Measurements from ENCODE around the gene SGMS1.

The SGMS1 gene

GRCh38 chr10:50397312-50398140, 226.2 kb downstream of the SGMS1 start:
- H3K36me3 ChIP-seq (ENCODE audit: control insufficient read depth in 1 of 2, insufficient read depth in 2 of 2, low read length in 2 of 2), result no peaks in the 10 kb centered on the region
- no peaks in the 10 kb centered on the region for H3K9me3 ChIP-seq (ENCODE audit: control insufficient read depth in 1 of 2, low read length in 2 of 2)
- peaks cover 18 to 22% of the 10 kb centered on the region in 2 donors for H3K4me1 ChIP-seq (ENCODE audit: control insufficient read depth in 1 of 2, insufficient read depth in 2 of 2, low read length in 2 of 2)
- H3K4me3 ChIP-seq (ENCODE audit: low read depth in 1 of 2, low read length in 2 of 2), result no peak overlapping the region
- no peak overlapping the region for H3K27ac ChIP-seq (ENCODE audit: low read length)
- H3K27me3 ChIP-seq (ENCODE audit: low read depth, low read length), result no peaks in the 10 kb centered on the region

- Histone ChIP-seq H3K9me3 (ENCODE audit: control insufficient read depth in 1 of 2, low read length in 2 of 2) (no peaks in the 10 kb centered on the region), H3K36me3 (ENCODE audit: control insufficient read depth in 1 of 2, insufficient read depth in 2 of 2, low read length in 2 of 2) (no peaks in the 10 kb centered on the region), H3K27me3 (ENCODE audit: low read depth, low read length) (no peaks in the 10 kb centered on the region), H3K4me3 (ENCODE audit: low read depth in 1 of 2, low read length in 2 of 2) (no peak overlapping the region), H3K27ac (ENCODE audit: low read length) (no peak overlapping the region), H3K4me1 (ENCODE audit: control insufficient read depth in 1 of 2, insufficient read depth in 2 of 2, low read length in 2 of 2) (peaks cover 18 to 22% of the 10 kb centered on the region in 2 donors)
Measured at GRCh38 chr10:50396491-50397311, 227.1 kb downstream of the SGMS1 start.

GRCh38 chr10:50395851-50396250, 227.9 kb downstream of the SGMS1 start:
- Histone ChIP-seq H3K27me3 (ENCODE audit: low read depth, low read length) (no peaks in the 10 kb centered on the region), H3K36me3 (ENCODE audit: control insufficient read depth in 1 of 2, insufficient read depth in 2 of 2, low read length in 2 of 2) (no peaks in the 10 kb centered on the region), H3K4me1 (ENCODE audit: control insufficient read depth in 1 of 2, insufficient read depth in 2 of 2, low read length in 2 of 2) (peaks cover 18 to 22% of the 10 kb centered on the region in 2 donors), H3K9me3 (ENCODE audit: control insufficient read depth in 1 of 2, low read length in 2 of 2) (no peaks in the 10 kb centered on the region), H3K4me3 (ENCODE audit: low read depth in 1 of 2, low read length in 2 of 2) (no peak overlapping the region), H3K27ac (ENCODE audit: low read length) (no peak overlapping the region)

GRCh38 chr10:50395271-50395670, 228.5 kb downstream of the SGMS1 start:
- H3K9me3 ChIP-seq (ENCODE audit: control insufficient read depth in 1 of 2, low read length in 2 of 2), result no peaks in the 10 kb centered on the region
- H3K4me1 ChIP-seq (ENCODE audit: control insufficient read depth in 1 of 2, insufficient read depth in 2 of 2, low read length in 2 of 2), result peaks cover 18 to 22% of the 10 kb centered on the region in 2 donors
- H3K4me3 ChIP-seq (ENCODE audit: low read depth in 1 of 2, low read length in 2 of 2), result no peak overlapping the region
- no peaks in the 10 kb centered on the region for H3K36me3 ChIP-seq (ENCODE audit: control insufficient read depth in 1 of 2, insufficient read depth in 2 of 2, low read length in 2 of 2)
- no peaks in the 10 kb centered on the region for H3K27me3 ChIP-seq (ENCODE audit: low read depth, low read length)
- H3K27ac ChIP-seq (ENCODE audit: low read length), result no peak overlapping the region

DNA sequence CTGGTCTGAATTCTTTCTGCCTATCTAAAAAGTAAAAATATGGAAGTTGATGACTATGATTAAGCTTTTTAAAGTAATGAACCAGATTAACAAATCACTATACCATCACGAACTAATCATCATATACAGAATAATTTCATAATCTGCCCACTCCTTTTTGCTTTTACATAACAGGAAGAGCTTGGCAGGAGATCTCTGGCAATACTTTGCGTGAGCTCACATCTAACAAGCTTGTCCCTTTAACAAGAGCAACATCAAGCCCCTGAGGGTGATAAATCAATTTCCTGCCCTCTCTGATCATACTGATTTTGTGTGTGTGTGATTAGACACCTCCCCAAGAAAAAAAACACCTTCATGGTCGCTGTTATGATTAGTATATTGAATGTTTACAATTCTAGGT, 228.9 kb downstream of the SGMS1 start:
- no peaks in the 10 kb centered on the region for H3K27me3 ChIP-seq (ENCODE audit: low read depth, low read length)
- peaks cover 18 to 22% of the 10 kb centered on the region in 2 donors for H3K4me1 ChIP-seq (ENCODE audit: control insufficient read depth in 1 of 2, insufficient read depth in 2 of 2, low read length in 2 of 2)
- no peaks in the 10 kb centered on the region for H3K36me3 ChIP-seq (ENCODE audit: control insufficient read depth in 1 of 2, insufficient read depth in 2 of 2, low read length in 2 of 2)
- H3K9me3 ChIP-seq (ENCODE audit: control insufficient read depth in 1 of 2, low read length in 2 of 2), result no peaks in the 10 kb centered on the region
- no peak overlapping the region for H3K4me3 ChIP-seq (ENCODE audit: low read depth in 1 of 2, low read length in 2 of 2)
- H3K27ac ChIP-seq (ENCODE audit: low read length), result no peak overlapping the region

DNA sequence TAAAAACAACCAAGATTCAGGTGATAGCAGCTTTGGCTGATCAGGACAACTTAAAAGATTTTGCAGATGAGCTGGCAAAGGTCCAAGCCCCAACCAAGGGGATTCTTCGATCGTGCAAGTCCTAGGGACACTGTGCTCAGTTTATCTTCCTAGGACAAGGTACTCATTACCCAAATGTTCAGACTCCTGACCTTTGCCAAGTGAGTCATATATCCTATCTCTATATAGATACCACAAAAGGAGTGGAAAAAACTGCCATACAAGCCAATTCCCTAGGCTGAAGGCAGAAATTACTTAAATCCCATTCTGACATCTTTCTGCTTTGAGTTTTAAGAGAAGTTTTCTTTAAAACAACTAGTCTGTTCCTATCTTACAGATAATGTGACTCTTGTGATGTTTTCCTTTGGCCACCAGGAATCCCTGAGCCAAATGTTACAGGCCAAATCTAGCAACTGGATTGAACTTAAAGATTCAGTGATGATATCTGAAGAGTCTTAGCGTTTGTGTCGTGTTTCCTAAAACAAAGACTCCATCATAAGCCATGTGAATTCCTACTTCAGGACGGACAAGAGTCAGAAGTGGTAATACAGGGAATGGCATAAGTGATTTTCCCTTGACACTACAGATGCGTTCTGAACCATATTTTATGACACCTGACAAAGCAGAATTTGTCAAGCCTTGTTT, 229.8 kb downstream of the SGMS1 start:
- Histone ChIP-seq H3K36me3 (ENCODE audit: control insufficient read depth in 1 of 2, insufficient read depth in 2 of 2, low read length in 2 of 2) (no peaks in the 10 kb centered on the region), H3K4me3 (ENCODE audit: low read depth in 1 of 2, low read length in 2 of 2) (no peak overlapping the region), H3K27ac (ENCODE audit: low read length) (peak overlapping the region; percentile 10), H3K4me1 (ENCODE audit: control insufficient read depth in 1 of 2, insufficient read depth in 2 of 2, low read length in 2 of 2) (peaks cover 18 to 22% of the 10 kb centered on the region in 2 donors), H3K27me3 (ENCODE audit: low read depth, low read length) (no peaks in the 10 kb centered on the region), H3K9me3 (ENCODE audit: control insufficient read depth in 1 of 2, low read length in 2 of 2) (no peaks in the 10 kb centered on the region)

DNA sequence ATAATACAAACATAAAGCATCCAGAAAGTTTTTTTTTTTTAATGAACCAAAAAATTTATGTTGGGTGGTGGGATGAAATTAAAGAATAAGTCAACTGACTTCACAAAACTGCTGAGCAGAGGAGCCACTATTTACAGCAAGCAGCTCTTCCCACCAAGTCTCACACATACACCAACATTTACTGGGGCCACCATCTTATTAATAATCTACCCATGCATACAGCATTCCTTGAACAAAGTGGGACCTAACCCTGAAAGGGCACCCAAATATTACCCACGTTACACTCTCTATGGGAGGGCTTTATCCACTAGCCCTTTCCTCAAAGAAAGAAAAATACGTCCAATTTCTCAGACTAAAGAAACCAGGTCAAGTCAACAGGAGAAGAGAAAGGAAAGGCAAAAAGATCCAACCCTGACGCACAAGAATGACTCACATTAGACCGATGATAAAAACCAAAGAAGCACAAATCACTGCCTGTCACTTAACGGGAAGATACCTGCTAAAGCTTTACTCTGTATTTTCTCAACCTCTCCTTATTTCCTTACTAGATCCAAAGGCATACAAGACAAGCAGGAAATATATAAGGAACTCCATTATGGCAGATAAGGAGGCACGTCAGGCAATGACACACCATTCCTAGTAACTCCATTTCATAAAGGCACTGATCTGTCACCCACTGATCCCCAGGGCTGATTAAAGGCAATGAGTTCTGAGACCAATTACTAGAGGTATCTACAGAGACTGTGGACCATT, 230.6 kb downstream of the SGMS1 start:
- H3K27me3 ChIP-seq (ENCODE audit: low read depth, low read length), result no peaks in the 10 kb centered on the region
- no peak overlapping the region for H3K27ac ChIP-seq (ENCODE audit: low read length)
- peaks cover 18 to 22% of the 10 kb centered on the region in 2 donors for H3K4me1 ChIP-seq (ENCODE audit: control insufficient read depth in 1 of 2, insufficient read depth in 2 of 2, low read length in 2 of 2)
- no peak overlapping the region for H3K4me3 ChIP-seq (ENCODE audit: low read depth in 1 of 2, low read length in 2 of 2)
- no peaks in the 10 kb centered on the region for H3K9me3 ChIP-seq (ENCODE audit: control insufficient read depth in 1 of 2, low read length in 2 of 2)
- H3K36me3 ChIP-seq (ENCODE audit: control insufficient read depth in 1 of 2, insufficient read depth in 2 of 2, low read length in 2 of 2), result no peaks in the 10 kb centered on the region

- H3K27ac ChIP-seq (ENCODE audit: low read length), result no peak overlapping the region
- H3K4me1 ChIP-seq (ENCODE audit: control insufficient read depth in 1 of 2, insufficient read depth in 2 of 2, low read length in 2 of 2), result peaks cover 18% of the 10 kb centered on the region in 2 donors
- H3K36me3 ChIP-seq (ENCODE audit: control insufficient read depth in 1 of 2, insufficient read depth in 2 of 2, low read length in 2 of 2), result no peaks in the 10 kb centered on the region
- no peak overlapping the region for H3K4me3 ChIP-seq (ENCODE audit: low read depth in 1 of 2, low read length in 2 of 2)
- H3K9me3 ChIP-seq (ENCODE audit: control insufficient read depth in 1 of 2, low read length in 2 of 2), result no peaks in the 10 kb centered on the region
- H3K27me3 ChIP-seq (ENCODE audit: low read depth, low read length), result no peaks in the 10 kb centered on the region
Measured at GRCh38 chr10:50392426-50392825, 231.3 kb downstream of the SGMS1 start.

DNA sequence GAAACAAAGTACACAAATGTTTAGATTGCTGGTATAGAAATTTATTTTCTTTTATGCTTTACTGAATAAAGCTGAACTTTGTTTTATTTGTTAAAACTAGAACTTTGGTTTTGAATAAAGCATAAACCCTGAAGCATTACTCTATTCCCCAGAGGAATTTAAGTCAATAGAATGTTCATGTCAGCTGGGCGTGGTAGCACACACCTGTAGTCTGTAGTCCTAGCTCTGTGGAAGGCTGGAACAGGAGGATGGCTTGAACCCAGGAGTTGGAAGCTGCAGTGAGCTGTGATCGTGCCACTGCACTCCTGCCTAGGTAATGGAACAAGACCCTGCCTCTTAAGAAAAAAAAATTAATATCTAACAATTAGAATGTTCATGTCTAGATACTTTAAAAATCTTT, 233.5 kb downstream of the SGMS1 start:
- peaks cover 14% of the 10 kb centered on the region in 2 donors for H3K4me1 ChIP-seq (ENCODE audit: control insufficient read depth in 1 of 2, insufficient read depth in 2 of 2, low read length in 2 of 2)
- H3K9me3 ChIP-seq (ENCODE audit: control insufficient read depth in 1 of 2, low read length in 2 of 2), result no peaks in the 10 kb centered on the region
- H3K27ac ChIP-seq (ENCODE audit: low read length), result no peak overlapping the region
- H3K4me3 ChIP-seq (ENCODE audit: low read depth in 1 of 2, low read length in 2 of 2), result no peak overlapping the region
- no peaks in the 10 kb centered on the region for H3K36me3 ChIP-seq (ENCODE audit: control insufficient read depth in 1 of 2, insufficient read depth in 2 of 2, low read length in 2 of 2)
- no peaks in the 10 kb centered on the region for H3K27me3 ChIP-seq (ENCODE audit: low read depth, low read length)

DNA sequence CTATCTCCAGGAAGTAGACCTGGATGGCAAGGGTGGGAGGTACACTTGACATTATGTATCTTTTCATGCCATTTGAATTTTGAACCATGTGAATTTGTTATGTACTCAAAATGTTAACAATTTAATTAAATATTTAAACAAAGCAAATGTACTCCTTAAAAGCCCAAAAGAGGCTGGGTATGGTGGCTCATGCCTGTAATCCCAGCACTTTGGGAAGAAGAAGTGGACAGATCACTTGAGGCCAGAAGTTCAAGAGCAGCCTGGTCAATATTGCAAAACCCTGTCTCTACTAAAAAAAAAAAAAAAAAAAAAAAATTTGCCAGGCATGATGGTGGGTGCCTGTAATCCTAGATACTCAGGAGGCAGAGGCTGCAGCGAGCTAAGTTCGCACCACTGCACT, 235.6 kb downstream of the SGMS1 start:
- Histone ChIP-seq H3K27ac (ENCODE audit: low read length) (no peak overlapping the region), H3K4me1 (ENCODE audit: control insufficient read depth in 1 of 2, insufficient read depth in 2 of 2, low read length in 2 of 2) (peaks cover 0 to 20% of the 10 kb centered on the region in 2 donors), H3K27me3 (ENCODE audit: low read depth, low read length) (no peaks in the 10 kb centered on the region), H3K9me3 (ENCODE audit: control insufficient read depth in 1 of 2, low read length in 2 of 2) (no peaks in the 10 kb centered on the region), H3K36me3 (ENCODE audit: control insufficient read depth in 1 of 2, insufficient read depth in 2 of 2, low read length in 2 of 2) (no peaks in the 10 kb centered on the region), H3K4me3 (ENCODE audit: low read depth in 1 of 2, low read length in 2 of 2) (no peak overlapping the region)

GRCh38 chr10:50387732-50388073, 236.1 kb downstream of the SGMS1 start:
- Histone ChIP-seq H3K9me3 (ENCODE audit: control insufficient read depth in 1 of 2, low read length in 2 of 2) (no peaks in the 10 kb centered on the region), H3K36me3 (ENCODE audit: control insufficient read depth in 1 of 2, insufficient read depth in 2 of 2, low read length in 2 of 2) (no peaks in the 10 kb centered on the region), H3K27me3 (ENCODE audit: low read depth, low read length) (no peaks in the 10 kb centered on the region), H3K4me1 (ENCODE audit: control insufficient read depth in 1 of 2, insufficient read depth in 2 of 2, low read length in 2 of 2) (peaks cover 0 to 23% of the 10 kb centered on the region in 2 donors), H3K4me3 (ENCODE audit: low read depth in 1 of 2, low read length in 2 of 2) (no peak overlapping the region), H3K27ac (ENCODE audit: low read length) (no peak overlapping the region)

Measured in muscle layer of duodenum (tissue), 2 donors.